HG03060 (cell line): ENCODE results near the gene TMEM183A.
"Not testable (repeated sequence)": the region's sequence is repeated elsewhere in the genome, so short reads cannot be mapped to it uniquely, and the experiment has no call there.

Source experiments
- ATAC-seq: cut with Tn5 transposase; IDR thresholded peaks from one replicate; pipeline ENCODE4 v1.9.1; 2021; ENCODE audit warnings: low read depth, moderate number of reproducible peaks; ENCODE audit not compliant: unreplicated experiment

The TMEM183A gene

GRCh38 chr1:203006948-203007871, at the start of gene TMEM183A:
TSS of gene TMEM183A (plus strand) at chr1:203007374. CDS start at chr1:203007466, 92 bp downstream.
- ATAC-seq: peak; percentile 91

- ATAC-seq: peak; percentile 79
These were observed 49.2 kb upstream of the TMEM183A start, which contains the start of gene ADIPOR1 for GRCh38 chr1:202957733-202958543. TSS of gene ADIPOR1 (minus strand) at chr1:202958312. CDS start at chr1:202951070, 7,242 bp downstream.

GRCh38 chr1:202958544-202959275, 48.5 kb upstream of the TMEM183A start:
- no peak for ATAC-seq

- ATAC-seq: no peak
These were observed 47.9 kb upstream of the TMEM183A start for GRCh38 chr1:202959276-202959620.

- no peak for ATAC-seq
These were observed 45.8 kb upstream of the TMEM183A start for GRCh38 chr1:202961220-202961880.

GRCh38 chr1:202964791-202965410, 42.3 kb upstream of the TMEM183A start:
- ATAC-seq: no peak

- no peak for ATAC-seq
These were observed 41.8 kb upstream of the TMEM183A start for GRCh38 chr1:202965422-202965821.

- ATAC-seq: no peak
These were observed 40.9 kb upstream of the TMEM183A start for GRCh38 chr1:202966006-202966898.

GRCh38 chr1:202967684-202968281, 39.4 kb upstream of the TMEM183A start:
- ATAC-seq: no peak

GRCh38 chr1:202968351-202968750, 38.8 kb upstream of the TMEM183A start:
- no peak for ATAC-seq

- ATAC-seq: no peak
These were observed 38.3 kb upstream of the TMEM183A start for GRCh38 chr1:202968895-202969295.

GRCh38 chr1:202972046-202972445, 35.1 kb upstream of the TMEM183A start:
- ATAC-seq: no peak

GRCh38 chr1:202974856-202975255, 32.3 kb upstream of the TMEM183A start:
- ATAC-seq: no peak

GRCh38 chr1:202976633-202977032, 30.5 kb upstream of the TMEM183A start:
- no peak for ATAC-seq

GRCh38 chr1:202979459-202979858, 27.7 kb upstream of the TMEM183A start:
- ATAC-seq: no peak

GRCh38 chr1:202981939-202982338, 25.2 kb upstream of the TMEM183A start:
- no peak for ATAC-seq

- ATAC-seq: no peak
These were observed 24.3 kb upstream of the TMEM183A start for GRCh38 chr1:202982715-202983430.

- ATAC-seq: not testable (repeated sequence)
These were observed 21.1 kb upstream of the TMEM183A start for GRCh38 chr1:202986120-202986519.
